A673 (cell line): ENCODE data around the gene LCN1.

ENCODE experiments used
- CTCF ChIP-seq: fragments of 300-800, 200-600 bp; sonication (generic); conservative IDR thresholded peaks from 2 replicates; pipeline ENCODE4 v1.5.1; 2017; ENCODE audit warnings: low read depth, mild to moderate bottlenecking, antibody characterized with exemption, low read length, moderate library complexity, mixed read lengths
- EZH2 ChIP-seq: fragments of 200-600 bp; sonication (generic); IDR thresholded peaks from 2 replicates; pipeline ENCODE4 v1.6.1; 2017; ENCODE audit warnings: borderline replicate concordance, low read depth, mild to moderate bottlenecking, mixed read lengths, antibody characterized with exemption, low read length; ENCODE audit not compliant: poor library complexity, severe bottlenecking

- no peak for TF ChIP-seq CTCF
- no peak for TF ChIP-seq EZH2
Measured at GRCh38 chr9:135544981-135545635, 23.9 kb downstream of the LCN1 start.
